ENCODE measurements around the gene FAM32A.
"Not testable (repeated sequence)": the region's sequence is repeated elsewhere in the genome, so short reads cannot be mapped to it uniquely, and the experiment has no call there.

Gene FAM32A

DNA sequence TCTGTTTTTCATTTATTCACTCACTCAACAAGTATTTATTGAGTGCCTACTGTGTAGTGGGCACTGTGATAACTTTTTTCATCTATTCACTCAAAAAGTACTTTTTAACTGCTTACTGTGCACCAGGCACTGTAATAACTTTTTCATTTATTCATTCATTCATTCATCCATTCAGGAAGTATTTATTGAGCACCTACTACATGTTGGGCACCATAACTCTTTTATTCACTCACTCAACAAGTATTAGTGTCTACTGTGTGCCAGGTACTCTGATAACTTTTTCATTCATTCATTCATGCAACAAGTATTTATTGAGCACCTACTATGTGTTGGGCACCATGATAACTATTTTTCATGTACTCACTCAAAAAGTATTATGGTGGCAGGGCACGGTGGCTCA, 18.8 kb upstream of the FAM32A start:
- no peak for DNase-seq

DNA sequence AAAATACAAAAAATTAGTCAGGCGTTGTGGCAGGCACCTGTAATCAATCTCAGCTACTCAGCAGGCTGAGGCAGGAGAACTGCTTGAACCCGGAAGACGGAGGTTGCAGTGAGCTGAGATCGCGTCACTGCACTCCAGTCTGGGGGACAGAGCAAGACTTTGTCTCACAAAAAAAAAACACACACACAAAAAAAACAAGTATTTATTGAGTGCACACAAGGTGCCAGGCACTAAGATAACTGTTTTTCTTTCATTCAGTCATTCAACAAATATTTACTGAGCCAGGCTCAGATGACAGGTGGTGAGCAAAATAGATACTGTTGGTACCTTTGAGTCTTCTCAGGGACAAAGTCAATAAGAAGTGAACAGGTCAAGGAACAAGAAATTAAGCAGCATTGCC, 18.2 kb upstream of the FAM32A start:
- DNase-seq, result no peak

DNA sequence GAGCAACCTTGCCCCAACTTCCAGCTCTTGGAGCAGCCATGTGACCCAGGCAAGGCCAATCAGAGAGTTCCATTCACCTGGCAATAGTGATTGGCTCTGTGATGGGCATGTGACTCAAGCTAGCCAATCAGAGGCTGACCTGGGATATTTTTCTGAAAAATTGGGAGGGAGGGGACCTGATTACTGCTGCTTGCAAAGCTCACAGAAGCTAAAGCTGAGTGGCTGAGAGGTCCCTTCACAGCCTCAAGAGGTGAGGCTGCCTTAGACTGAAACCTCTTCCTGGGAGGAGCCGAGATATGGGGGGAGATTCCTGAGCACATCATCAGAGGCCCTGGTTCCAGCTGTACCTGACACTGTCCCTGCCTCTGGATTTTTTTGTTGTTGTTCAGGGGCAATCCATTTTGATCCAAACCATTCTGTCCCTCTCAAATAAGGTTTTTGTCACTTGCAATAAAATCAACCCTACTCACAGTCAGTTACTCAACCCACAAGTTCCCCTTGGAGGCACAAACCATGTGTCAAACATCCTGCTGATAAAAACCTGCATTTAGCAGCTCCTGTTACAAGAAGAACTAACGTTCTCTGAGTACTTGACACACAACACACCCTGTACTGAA, 16.6 kb upstream of the FAM32A start:
- no peak for DNase-seq

DNA sequence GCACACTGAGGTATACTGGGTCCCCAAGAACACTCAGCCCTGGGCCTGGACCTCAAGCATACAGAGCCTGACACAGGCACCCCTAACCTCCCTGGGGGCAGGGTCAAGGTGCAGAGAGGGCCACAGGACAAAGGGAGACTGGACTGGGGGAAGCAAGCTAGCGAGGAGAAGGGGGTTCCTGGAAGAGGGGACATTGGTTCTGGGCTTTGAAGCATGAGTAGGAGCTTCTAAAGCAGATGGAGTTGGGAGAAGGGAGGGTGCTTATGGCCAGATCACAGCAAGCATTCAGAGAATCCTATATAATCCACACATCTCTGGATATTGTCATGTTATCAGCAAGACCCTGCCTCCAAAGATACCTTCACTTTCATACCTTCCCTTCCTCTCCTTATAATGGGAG, 15.1 kb upstream of the FAM32A start:
- no peak for DNase-seq

DNA sequence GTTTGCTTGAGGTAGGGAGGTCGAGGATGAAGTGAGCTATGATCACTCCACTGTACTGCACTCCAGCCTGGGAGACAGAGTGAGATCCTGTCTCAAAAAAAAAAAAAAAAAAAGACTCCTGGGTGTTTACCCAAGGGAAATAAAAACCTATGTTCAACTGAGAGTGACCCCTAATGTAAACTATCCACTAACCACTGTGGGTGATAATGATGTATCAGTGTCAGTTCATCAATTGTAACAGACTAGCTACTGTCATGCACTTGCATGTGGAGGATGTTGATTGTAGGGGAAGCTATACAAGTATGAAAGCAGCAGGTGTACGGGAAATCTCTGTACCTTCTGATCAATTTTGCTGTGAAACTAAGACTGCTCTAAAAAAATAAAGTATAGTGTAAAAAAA, 9.3 kb upstream of the FAM32A start:
- DNase-seq, result no peak

DNA sequence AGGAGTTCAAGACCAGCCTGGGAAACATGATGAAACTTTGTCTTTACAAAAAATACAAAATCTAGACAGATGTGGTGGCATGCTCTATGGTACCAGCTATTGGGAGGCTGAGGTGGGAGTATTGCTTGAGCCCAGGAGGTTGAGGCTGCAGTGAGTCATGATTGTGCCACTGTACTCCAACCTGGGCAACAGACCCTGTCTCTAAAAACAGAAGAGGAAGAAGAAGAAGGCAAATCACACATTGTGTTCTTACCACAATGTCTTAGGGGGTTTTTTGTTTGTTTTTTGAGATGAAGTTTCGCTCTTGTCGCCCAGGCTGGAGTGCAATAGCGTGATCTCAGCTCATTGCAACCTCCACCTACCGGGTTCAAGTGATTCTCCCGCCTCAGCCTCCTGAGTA, 6.3 kb upstream of the FAM32A start:
- not testable (repeated sequence) for DNase-seq

DNA sequence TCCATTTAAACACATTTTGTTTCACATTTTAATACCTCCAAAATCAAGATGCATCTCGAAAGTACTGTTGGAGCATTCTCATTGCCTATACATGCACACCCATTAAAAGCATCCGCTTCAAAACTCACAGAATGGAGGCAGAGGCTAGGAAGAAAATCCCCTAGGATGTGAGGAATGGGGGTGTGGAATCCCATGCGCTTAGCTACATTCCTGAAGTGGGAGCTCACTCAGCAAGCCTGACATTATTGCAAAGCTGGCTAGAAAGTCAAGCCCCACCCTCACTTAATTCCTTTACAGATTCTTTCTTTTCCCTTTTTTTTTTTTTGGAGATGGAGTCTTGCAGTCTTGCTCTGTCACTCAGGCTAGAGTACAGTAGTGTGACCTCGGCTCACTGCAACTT, 4.6 kb upstream of the FAM32A start:
- no peak for DNase-seq

DNA sequence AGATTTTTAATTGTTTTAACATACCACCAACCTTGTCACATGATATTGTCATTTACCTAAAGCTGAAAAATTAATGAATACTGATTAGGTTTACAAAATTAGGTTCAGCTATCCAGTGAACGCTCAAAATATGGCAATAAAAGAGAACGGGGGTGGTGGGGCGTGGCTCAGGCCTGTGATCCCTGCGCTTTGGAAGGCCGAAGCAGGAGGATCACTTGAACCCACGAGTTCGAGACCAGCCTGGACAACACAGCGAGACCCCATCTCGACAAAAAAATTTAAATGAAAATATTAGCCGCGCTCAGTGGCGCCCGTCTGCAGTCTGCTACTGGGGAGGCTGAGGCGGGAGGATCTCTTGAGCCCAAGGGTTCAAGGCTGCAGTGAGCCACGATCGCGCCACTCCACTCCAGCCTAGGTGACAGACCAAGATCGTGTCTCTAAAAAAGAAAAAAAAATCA, 516 bp upstream of the FAM32A start:
- no peak for DNase-seq

DNA sequence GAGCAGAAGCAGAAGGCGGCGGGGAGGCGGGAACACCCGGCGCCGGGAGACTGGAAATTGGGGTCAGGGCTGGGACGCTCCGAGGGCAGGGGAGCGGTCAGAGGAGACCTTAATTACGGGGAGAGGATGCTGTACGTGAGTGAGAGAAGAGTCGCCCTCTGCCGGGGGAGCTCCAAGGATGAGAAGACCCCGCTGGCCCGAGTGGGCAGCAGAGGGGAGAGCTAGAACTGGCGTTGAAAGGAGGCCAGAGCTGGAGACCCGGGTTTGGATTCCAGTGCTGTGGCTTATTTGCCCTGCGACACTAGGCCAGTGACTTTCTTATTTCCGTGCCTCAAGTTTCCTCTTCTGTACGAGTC, 536 bp downstream of the FAM32A start:
- no peak for DNase-seq

DNA sequence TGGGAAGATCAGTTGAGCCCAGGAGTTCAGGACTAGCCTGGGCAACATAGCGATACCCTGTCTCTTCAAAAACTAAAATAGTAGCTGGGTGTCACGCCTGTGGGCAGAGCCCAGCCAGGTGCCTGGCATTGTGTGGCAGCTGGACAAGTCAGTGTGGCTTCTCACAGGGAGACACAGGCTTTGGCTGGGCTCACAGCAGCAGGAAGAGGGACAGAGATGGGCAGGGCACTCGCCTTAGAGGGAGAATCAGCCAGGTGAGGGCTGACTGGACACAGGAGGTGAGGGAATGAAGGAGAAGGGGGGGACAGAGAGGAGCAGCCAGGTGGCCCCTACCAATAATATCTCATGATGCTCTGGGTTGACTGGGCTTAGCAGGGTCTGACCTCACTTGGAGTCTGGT, 3.3 kb downstream of the FAM32A start:
- no peak for DNase-seq

DNA sequence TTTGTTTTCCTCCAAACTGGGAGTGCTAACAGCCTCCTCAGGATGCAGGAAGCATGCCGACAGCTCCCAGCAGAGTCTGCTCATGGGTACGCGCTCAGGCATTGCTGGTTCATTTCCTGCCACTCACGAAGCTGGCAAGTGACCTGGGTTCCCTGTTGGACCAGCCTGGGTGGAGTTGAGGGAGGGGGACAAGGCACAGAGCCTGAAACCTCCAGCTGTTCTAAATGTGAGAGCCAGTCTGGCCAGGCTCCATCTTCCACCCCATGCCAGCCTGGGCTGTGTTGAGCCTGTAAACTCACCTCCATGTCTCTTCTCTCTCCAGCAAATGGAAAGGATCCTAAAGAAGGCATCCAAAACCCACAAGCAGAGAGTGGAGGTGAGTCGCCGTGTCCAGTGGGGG, 5.0 kb downstream of the FAM32A start:
- no peak for DNase-seq

DNA sequence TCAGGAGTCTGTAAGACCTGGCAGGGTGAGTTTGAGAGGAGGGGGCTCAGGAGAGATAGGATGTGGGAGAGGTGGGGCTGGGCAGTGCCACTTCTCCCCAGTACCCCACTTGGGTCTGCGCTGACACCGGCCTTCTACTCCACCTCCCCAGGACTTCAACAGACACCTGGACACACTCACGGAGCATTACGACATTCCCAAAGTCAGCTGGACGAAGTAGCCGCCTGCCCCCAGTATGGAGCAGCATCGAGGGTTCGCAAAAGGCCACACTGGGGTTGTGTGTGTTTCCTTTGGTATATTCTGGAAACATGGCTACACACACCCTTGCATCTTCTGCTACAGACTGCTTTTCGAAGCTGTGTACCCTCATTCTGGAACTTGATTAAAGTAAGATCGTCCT, 5.5 kb downstream of the FAM32A start:
- DNase-seq, result no peak

DNA sequence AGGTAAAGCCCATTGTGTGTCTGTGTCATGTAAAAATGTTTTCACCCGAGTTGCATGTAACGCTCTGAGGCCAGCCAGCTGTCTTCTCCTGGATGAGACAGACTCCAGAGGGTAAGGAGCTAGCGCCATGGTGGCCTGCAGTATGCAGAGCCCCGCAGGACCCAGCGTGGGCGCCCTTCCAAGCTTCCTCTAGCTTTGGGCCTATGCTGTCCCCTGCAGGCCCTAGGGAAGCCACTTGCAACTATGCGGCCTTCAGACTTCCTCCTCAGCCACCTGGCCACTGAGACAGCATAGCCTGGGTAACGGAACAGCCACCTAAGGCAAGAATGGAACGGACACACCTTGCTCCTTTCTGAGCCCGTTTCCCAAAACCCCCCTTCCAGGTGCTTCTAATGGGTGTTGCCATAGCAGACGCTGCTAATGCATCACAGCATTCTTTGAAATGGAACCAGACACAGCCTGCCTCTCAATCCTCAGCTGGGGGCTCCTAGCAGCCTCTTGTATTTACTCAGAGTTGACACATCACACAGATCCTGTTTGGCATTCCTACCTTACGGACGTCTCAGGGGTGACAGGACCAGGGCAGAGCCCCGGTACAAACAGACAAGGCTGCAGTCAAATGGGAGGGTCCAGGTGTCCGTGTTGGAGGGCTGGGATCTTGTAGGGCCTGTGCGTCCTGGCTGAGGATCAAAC, 6.2 kb downstream of the FAM32A start:
- no peak for DNase-seq

DNA sequence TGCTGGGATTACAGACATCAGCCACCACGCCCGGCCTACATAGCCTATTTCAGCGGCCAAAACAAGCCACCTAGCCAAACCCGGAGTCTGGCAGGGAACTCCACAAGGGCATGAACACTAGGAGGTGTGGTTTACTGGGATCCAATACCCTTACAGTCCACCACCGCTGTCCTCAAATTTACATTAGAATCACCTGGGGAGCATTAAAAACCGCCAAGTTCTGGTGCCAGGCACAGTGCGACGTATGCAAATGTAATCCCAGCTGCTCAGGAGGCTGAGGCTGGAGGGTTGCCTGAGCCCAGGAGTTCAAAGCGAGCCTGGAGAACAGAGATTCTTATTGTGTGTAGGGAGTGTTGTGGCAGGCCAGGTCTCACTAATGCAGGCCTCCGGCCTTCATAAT, 8.3 kb downstream of the FAM32A start:
- peak; percentile 75 for DNase-seq

DNA sequence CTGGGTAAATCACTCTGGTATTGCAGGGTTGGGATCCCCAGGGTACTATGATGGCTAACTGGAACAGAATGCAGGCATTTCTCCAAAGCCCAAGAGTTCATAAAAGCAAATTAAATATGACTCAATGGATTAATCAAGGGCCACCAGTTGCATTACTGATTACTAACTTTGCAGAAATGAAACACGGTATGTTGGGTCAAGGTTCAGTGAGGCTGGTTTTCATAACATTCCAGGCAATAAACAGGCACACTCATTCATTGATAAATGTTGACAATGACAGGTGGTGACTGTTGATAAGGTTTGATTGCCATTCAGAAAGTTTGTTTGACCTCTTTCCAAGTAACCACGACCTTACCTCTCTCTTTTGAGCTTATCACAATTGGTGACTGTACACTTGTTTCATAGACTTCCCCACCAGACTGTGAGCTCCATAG, 12.0 kb downstream of the FAM32A start:
- no peak for DNase-seq

DNA sequence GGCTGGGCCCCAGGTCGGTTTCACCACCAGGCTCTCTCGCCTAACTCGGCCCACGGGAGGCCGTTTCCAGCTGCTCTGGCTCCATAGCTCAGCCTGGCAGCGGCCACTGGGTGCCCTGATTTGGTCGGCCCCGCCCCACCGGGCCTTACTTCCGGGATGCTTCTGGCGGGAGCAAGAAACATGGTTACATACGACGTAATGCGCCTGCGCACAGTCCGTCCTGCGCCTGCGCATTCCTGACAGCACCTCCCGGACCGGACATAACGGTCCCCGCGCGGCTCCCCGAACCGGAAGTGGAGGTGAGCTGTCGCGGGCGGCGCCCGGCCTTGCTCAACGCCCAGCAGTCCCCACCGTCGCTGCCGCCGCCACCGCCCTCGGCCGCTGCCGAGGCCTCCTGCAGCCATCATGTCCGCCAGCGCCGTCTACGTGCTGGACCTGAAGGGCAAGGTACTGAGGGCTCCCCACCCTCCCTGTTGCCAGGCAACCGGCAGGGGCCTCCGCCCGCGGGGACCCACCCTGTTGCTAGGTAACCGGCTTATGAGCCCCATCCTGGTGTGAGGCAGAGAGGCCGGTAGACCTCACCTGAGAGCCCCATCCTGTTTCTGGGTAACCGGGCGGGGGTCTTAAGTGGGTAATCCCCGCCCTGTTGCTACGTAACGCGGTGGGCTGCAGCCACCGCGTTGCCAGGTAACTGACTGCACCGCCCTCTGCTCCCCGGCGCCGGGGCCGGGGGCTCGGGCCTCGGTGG, 12.6 kb downstream of the FAM32A start, which contains the start of gene AP1M1:
Gene AP1M1 (plus strand): TSS at position 290 of the 748 bp plus-strand sequence. CDS start 116 bp downstream, at position 406.
- DNase-seq, result peak; percentile 85

DNA sequence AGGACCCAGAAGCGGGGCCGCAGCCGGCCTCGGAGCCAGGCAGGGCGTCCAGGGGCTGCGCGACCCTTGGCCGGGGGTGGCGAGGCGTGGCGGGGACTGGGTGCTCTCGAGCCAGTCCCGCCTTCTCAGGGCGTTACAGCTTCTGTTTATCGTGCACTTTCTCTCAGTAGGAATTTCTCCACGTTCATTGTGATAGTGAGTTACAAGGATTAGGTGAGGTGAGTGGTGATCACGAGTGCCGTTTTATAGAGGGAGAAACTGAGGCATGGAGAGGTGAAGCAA, 13.1 kb downstream of the FAM32A start:
- DNase-seq, result no peak

DNA sequence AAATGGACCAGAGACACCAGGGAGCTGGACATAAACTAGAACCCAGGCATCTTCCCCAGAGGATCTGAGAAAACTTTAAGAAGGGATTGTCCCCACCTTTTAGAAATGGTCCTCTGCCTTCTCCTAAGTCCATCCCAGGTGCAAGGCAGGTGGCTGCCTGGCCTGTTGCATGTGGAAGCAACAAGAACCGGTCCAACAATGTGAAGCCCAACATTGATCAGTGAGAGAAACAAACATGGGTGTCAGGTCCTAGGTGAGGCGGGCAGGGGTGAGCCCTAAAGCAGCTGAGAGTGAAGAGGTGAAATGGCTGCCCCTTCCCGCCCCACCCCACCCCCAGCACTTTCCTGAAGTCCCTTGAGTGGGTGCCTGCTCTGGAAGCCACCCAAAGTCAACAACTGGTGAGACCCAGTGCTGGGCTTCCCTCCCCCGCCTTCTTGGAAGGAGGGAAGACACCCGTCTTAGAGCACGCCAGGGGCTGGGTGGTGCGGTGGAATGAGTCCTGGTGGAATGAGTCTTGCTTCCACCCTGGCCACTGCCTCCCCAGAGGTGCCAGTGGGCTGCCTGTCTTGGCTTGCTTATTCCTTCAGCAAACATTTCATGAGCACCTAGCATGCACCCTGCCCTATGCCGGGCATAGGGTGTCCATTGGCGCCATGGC, 14.2 kb downstream of the FAM32A start:
- no peak for DNase-seq

DNA sequence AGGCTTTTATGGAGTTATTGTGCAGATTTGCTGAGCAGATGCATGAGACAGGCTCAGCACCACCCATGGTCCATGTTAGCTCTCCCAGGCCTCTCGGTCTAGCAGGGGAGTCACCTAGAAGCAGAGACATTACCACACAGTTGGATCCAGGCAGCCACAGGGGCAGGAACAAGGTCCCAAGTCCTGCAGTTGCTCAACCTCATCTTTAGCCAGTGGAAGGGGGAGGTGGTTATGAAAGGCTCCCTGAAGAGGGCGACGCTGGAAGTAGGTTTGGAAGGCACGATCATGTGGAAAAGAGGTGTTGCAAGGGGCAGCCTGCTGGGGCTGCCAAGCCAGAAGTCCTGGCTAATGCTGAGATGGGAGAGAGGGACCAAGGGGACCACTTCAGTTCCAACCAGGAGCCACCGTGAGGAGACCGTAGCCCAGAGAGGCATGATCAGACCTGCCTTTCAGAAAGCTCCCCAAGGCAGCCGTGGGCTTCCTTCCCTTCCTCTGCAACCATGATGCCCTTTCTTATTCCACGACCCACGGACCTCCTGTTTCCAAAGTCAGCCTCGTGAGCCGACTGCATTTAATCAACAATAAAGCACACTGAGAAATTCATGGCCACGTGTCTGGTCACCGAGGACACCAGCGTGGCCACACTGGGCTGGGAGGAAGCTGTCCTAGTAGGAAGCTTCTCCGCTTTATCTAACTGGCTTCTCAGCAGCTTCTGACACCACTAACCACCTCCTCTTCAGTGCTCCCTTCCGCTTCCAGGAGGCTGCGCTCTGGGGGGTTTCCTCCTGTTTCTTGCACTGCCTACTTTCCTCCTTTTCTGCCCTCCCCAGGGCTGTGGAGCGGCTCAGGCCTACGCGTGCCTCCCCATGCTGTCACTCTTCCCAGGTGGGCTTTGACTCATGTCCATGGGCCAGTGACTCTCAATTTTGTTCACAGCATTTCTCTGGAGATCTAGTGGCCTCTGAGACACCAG, 15.1 kb downstream of the FAM32A start:
- no peak for DNase-seq

DNA sequence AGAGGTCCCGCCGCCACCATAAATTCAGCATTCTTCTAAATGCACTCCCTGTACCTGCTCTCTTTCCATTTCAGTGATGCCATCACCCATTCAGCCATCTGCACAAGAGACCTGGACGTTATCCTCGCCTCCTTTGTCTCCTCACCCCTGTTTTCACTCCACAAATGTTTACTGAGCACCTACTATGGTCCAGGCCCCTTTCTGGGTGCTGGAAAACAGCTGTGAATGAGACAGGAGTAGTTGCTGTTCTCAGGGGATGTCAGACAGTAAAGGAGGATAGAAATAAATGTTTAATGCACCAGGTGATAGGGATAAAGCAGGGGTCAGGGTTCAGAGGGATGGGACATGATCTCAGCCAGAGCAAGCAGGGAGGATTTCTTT, 15.8 kb downstream of the FAM32A start:
- DNase-seq, result no peak

DNA sequence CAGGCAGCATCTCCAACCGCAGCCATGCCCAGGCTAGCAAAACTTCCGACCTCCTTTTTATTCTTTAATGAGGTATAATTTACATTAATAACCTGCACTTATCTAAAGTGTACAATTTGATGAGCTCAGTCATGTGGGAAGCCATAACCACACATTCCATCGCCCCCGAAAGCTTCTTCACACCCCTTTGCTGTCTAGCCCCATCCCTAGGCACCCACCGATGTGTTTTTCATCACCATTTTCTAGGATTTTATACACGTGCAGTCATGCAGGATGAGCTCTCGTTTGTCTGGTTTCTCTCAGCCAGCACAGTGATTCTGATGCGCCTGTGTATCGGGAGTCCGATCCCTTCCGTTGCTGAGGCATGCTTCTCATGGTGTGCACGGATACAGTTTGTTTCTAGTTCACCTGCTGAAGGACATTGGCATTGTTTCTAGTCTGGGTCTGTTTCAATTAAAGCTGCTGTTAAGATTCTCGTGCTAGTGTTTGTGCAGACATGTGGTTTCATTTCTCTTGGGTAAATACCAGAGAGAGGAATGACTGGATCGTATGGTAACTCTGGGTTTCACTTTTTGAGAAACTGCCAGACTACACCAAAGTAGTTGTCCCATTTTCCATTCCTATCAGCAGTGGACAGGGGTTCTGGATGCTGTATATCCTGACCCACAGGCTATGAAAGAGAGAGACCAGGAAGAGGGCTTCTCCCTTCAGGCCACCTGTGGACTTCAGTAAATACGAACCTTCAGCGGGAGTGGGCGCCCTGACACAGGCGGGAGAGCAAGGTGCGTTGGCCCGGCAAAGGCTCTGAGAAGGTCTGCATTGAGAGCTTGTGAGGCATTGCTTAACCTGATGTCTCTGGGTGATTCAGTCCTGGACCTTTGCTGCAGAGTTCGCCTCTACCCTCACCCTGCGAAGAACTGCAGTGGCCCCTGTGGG, 17.4 kb downstream of the FAM32A start:
- DNase-seq, result no peak

All from NCI-H526 treated with DMSO at 0.1 percent for 48 hours (cell line).